Transverse colon (tissue), 4 donors: ENCODE measurements around the gene ZDHHC13.

Experiments used
- CTCF ChIP-seq, 5 experiments: fragments of 200-600 bp in 3 of 5; fragments of 450-650 bp in 2 of 5; sonication (generic) in 3 of 5; IDR thresholded peaks; 1 replicate in 2 of 5; 2 replicates in 3 of 5; pipeline ENCODE4 v1.5.1; 2016 to 2017; ENCODE audit warnings: antibody characterized with exemption in 5 of 5, inconsistent platforms in 3 of 5, mild to moderate bottlenecking in 2 of 5, moderate library complexity in 1 of 5
- EP300 ChIP-seq: sonication (generic); formaldehyde crosslinking; IDR thresholded peaks from one replicate; pipeline ENCODE4 v1.6.1; 2017; ENCODE audit warnings: antibody characterized with exemption, low read depth
- POLR2A ChIP-seq: fragments of 450-650 bp; IDR thresholded peaks from one replicate; pipeline ENCODE4 v1.6.1; 2016; ENCODE audit warnings: antibody characterized with exemption, mild to moderate bottlenecking, moderate library complexity
- POLR2AphosphoS5 ChIP-seq, 3 donors: sonication (generic); formaldehyde crosslinking; IDR thresholded peaks; one replicate each; pipeline ENCODE4 v1.6.1; 2016; ENCODE audit warnings: antibody characterized with exemption in 3 of 3

GRCh38 chr11:19199771-19200170 lies 82.8 kb downstream of the ZDHHC13 start:
- TF ChIP-seq CTCF (IDR thresholded peaks at IDR 0.05) = no peak
- no peak for TF ChIP-seq EP300
- no peak for TF ChIP-seq POLR2AphosphoS5 (IDR thresholded peaks at IDR 0.05)
- TF ChIP-seq POLR2A = no peak
